Fibroblast of lung (primary cell): ENCODE results near the gene HRNR. TPM values are rescaled to one million over a fixed set of nuclear protein-coding genes. Genes with fewer than 3 reads are reported as not detected.

Experiments
- DNase-seq, 2 donors: peaks; one replicate each; pipeline versions ENCODE4 v3.0.0 to v3.0.0-alpha.2; 2010; ENCODE audit warnings: low read depth in 2 of 2
- H2AFZ ChIP-seq: 2 replicates; pipeline ENCODE4 v1.5.1; 2012; ENCODE audit warnings: low read length, control low read depth, inconsistent platforms
- H3K27ac ChIP-seq: 2 replicates; pipeline ENCODE4 v1.5.1; 2011; ENCODE audit warnings: low read length, control low read depth; ENCODE audit not compliant: insufficient read depth
- H3K27me3 ChIP-seq: 2 replicates; pipeline ENCODE4 v1.5.1; 2011; ENCODE audit warnings: mild to moderate bottlenecking, low read length; ENCODE audit not compliant: control insufficient read depth, insufficient read depth
- H3K36me3 ChIP-seq: 2 replicates; pipeline ENCODE4 v1.5.1; 2011; ENCODE audit warnings: low read length; ENCODE audit not compliant: control insufficient read depth, insufficient read depth
- H3K4me1 ChIP-seq: 2 replicates; pipeline ENCODE4 v1.5.1; 2011; ENCODE audit warnings: low read length; ENCODE audit not compliant: control insufficient read depth, insufficient read depth; ENCODE audit errors: extremely low read depth
- H3K4me2 ChIP-seq: 2 replicates; pipeline ENCODE4 v1.5.1; 2011; ENCODE audit warnings: low read length, control low read depth; ENCODE audit not compliant: insufficient read depth; ENCODE audit errors: extremely low read depth
- H3K4me3 ChIP-seq, 4 experiments: fragments of 200-600 bp in 1 of 4; sonication (generic) in 1 of 4; replicated peaks in 1 of 4; 2 replicates each; pipeline ENCODE4 v1.5.1; 2011 to 2016; ENCODE audit warnings: low read length in 4 of 4, low read depth in 3 of 4, mild to moderate bottlenecking in 3 of 4, control low read depth in 2 of 4, inconsistent platforms in 1 of 4, mixed read lengths in 1 of 4; ENCODE audit not compliant: insufficient read depth in 1 of 4; ENCODE audit errors: control extremely low read depth in 1 of 4
- H3K79me2 ChIP-seq: 2 replicates; pipeline ENCODE4 v1.5.1; 2012; ENCODE audit warnings: mild to moderate bottlenecking, low read length, inconsistent platforms; ENCODE audit not compliant: control insufficient read depth, insufficient read depth
- H3K9ac ChIP-seq: 2 replicates; pipeline ENCODE4 v1.5.1; 2011; ENCODE audit warnings: mild to moderate bottlenecking, low read length, control low read depth; ENCODE audit not compliant: insufficient read depth
- H3K9me3 ChIP-seq: 2 replicates; pipeline ENCODE4 v1.5.1; 2012; ENCODE audit warnings: low read depth, low read length; ENCODE audit not compliant: control insufficient read depth, insufficient read depth
- H4K20me1 ChIP-seq: 2 replicates; pipeline ENCODE4 v1.5.1; 2011; ENCODE audit warnings: low read length; ENCODE audit not compliant: control insufficient read depth, insufficient read depth; ENCODE audit errors: extremely low read depth
- EZH2 ChIP-seq: IDR thresholded peaks from 2 replicates; pipeline ENCODE4 v1.5.1; 2012; ENCODE audit warnings: low read length, control low read depth, mild to moderate bottlenecking; ENCODE audit errors: missing control alignments
- polyA plus RNA-seq, 2 donors: library from polyadenylated mRNA; depleted of rRNA in 1 of 2; stranded (reverse) in 1 of 2; unstranded in 1 of 2; fragments of >200 nt; gene quantifications; 2 replicates each; pipeline ENCODE4 v1.2.1, GENCODE V29; 2011 to 2012; ENCODE audit warnings: missing spikeins in 1 of 2
- total RNA-seq: library from RNA; depleted of rRNA; stranded (reverse); fragments of >200 nt; gene quantifications from 2 replicates; pipeline ENCODE4 v1.2.1, GENCODE V29; 2014
- TF ChIP-seq, protein P1 (sequence below), 2 donors: IDR thresholded peaks in 1 of 2; conservative IDR thresholded peaks in 1 of 2; 1 replicate in 1 of 2; 2 replicates in 1 of 2; pipeline ENCODE4 v1.5.1; 2011 to 2012; ENCODE audit warnings: low read length in 2 of 2, control low read depth in 1 of 2, inconsistent platforms in 1 of 2, low read depth in 1 of 2, mild to moderate bottlenecking in 1 of 2

Gene HRNR
- total and polyA plus RNA-seq, 2 donors (not counting 1 experiment from before 2014, with no cell fraction given) = not detected

- H3K9ac ChIP-seq = no peak overlapping the region
- no peaks in the 10 kb centered on the region for H4K20me1 ChIP-seq
- no peak overlapping the region for H3K4me2 ChIP-seq
- TF ChIP-seq, protein P1, sequence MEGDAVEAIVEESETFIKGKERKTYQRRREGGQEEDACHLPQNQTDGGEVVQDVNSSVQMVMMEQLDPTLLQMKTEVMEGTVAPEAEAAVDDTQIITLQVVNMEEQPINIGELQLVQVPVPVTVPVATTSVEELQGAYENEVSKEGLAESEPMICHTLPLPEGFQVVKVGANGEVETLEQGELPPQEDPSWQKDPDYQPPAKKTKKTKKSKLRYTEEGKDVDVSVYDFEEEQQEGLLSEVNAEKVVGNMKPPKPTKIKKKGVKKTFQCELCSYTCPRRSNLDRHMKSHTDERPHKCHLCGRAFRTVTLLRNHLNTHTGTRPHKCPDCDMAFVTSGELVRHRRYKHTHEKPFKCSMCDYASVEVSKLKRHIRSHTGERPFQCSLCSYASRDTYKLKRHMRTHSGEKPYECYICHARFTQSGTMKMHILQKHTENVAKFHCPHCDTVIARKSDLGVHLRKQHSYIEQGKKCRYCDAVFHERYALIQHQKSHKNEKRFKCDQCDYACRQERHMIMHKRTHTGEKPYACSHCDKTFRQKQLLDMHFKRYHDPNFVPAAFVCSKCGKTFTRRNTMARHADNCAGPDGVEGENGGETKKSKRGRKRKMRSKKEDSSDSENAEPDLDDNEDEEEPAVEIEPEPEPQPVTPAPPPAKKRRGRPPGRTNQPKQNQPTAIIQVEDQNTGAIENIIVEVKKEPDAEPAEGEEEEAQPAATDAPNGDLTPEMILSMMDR (conservative IDR thresholded peaks at IDR 0.05 in 1 of 2, IDR thresholded peaks at IDR 0.05 in 1 of 2; ENCODE audit: low read depth in 1 of 2, low read length in 2 of 2) = no peak
- no peak for TF ChIP-seq EZH2
- H3K27ac ChIP-seq = no peak overlapping the region
- H3K27me3 ChIP-seq = no peaks in the 10 kb centered on the region
- no peaks in the 10 kb centered on the region for H3K36me3 ChIP-seq
- no peaks in the 10 kb centered on the region for H3K9me3 ChIP-seq
- DNase-seq = no peak
- no peaks in the 10 kb centered on the region for H3K4me1 ChIP-seq
- H3K79me2 ChIP-seq = no peaks in the 10 kb centered on the region
- no peak overlapping the region for H2AFZ ChIP-seq
- H3K4me3 ChIP-seq = no peak overlapping the region
These were observed 13.1 kb upstream of the HRNR start for GRCh38 chr1:152237093-152237492.

GRCh38 chr1:152228831-152229230 lies 4.8 kb upstream of the HRNR start:
- no peaks in the 10 kb centered on the region for H3K4me1 ChIP-seq
- no peaks in the 10 kb centered on the region for H3K79me2 ChIP-seq
- TF ChIP-seq EZH2 = no peak
- no peaks in the 10 kb centered on the region for H4K20me1 ChIP-seq
- H3K4me2 ChIP-seq = no peak overlapping the region
- no peaks in the 10 kb centered on the region for H3K9me3 ChIP-seq
- no peak overlapping the region for H2AFZ ChIP-seq
- H3K36me3 ChIP-seq = no peaks in the 10 kb centered on the region
- H3K9ac ChIP-seq = no peak overlapping the region
- no peaks in the 10 kb centered on the region for H3K27me3 ChIP-seq
- DNase-seq = peak in 1 of 2 donors; percentile 14
- H3K4me3 ChIP-seq = no peak overlapping the region
- no peak overlapping the region for H3K27ac ChIP-seq

GRCh38 chr1:152227310-152227928 lies 3.4 kb upstream of the HRNR start:
- H3K4me2 ChIP-seq = no peak overlapping the region
- no peak overlapping the region for H3K9ac ChIP-seq
- TF ChIP-seq, protein P1 (conservative IDR thresholded peaks at IDR 0.05 in 1 of 2, IDR thresholded peaks at IDR 0.05 in 1 of 2; ENCODE audit: low read depth in 1 of 2, low read length in 2 of 2) = no peak
- no peak for TF ChIP-seq EZH2
- no peaks in the 10 kb centered on the region for H3K9me3 ChIP-seq
- DNase-seq = peak; percentile 6
- no peaks in the 10 kb centered on the region for H3K36me3 ChIP-seq
- no peaks in the 10 kb centered on the region for H3K27me3 ChIP-seq
- H3K4me3 ChIP-seq = no peak overlapping the region
- H2AFZ ChIP-seq = no peak overlapping the region
- no peaks in the 10 kb centered on the region for H3K4me1 ChIP-seq
- no peak overlapping the region for H3K27ac ChIP-seq
- no peaks in the 10 kb centered on the region for H3K79me2 ChIP-seq
- no peaks in the 10 kb centered on the region for H4K20me1 ChIP-seq
